Activated B cell treated with CpG ODN at 0.5 μM for 24 hours (primary cell): ENCODE data around the gene MAP2K6. TPM values are rescaled to one million over a fixed set of nuclear protein-coding genes. Genes with fewer than 3 reads are reported as not detected.

ENCODE experiments used
- ATAC-seq: fragments of 200-7000 bp; cut with Tn5 transposase; one replicate; pipeline ENCODE4 v1.10.0; 2021; ENCODE audit warnings: low read depth, mild to moderate bottlenecking, moderate library complexity
- CTCF ChIA-PET: fragments of 350-600 bp; sonication (Branson Sonifier 250); formaldehyde crosslinking; loops from one replicate; lab custom pipeline; 2021; ENCODE audit warnings: antibody characterized with exemption; lab: Charles Lee
- POLR2A ChIA-PET: fragments of 350-600 bp; sonication (Branson Sonifier 250); formaldehyde crosslinking; loops from one replicate; lab custom pipeline; 2021; ENCODE audit warnings: antibody characterized with exemption; lab: Charles Lee
- DNase-seq: peaks from one replicate; pipeline ENCODE4 v3.0.0; 2022
- H3K27ac Mint-ChIP-seq: one replicate; pipeline ENCODE4 v1.8.0; 2020; ENCODE audit warnings: mixed read lengths
- H3K27me3 Mint-ChIP-seq: one replicate; pipeline ENCODE4 v1.8.0; 2021; ENCODE audit warnings: mixed read lengths
- H3K36me3 Mint-ChIP-seq: one replicate; pipeline ENCODE4 v1.8.0; 2021; ENCODE audit warnings: low read depth, mixed read lengths
- H3K4me1 Mint-ChIP-seq: one replicate; pipeline ENCODE4 v1.8.0; 2021; ENCODE audit warnings: mixed read lengths
- H3K4me3 Mint-ChIP-seq: one replicate; pipeline ENCODE4 v1.8.0; 2020; ENCODE audit warnings: mild to moderate bottlenecking, mixed read lengths
- H3K9me3 Mint-ChIP-seq: one replicate; pipeline ENCODE4 v1.8.0; 2020; ENCODE audit warnings: mixed read lengths
- intact Hi-C: fragments of 100-400 bp; cut with micrococcal nuclease; formaldehyde crosslinking; loops from one replicate; pipeline ENCODE4 v1.15.1; 2024
- total RNA-seq: library from RNA; stranded (reverse); gene quantifications from 2 replicates; pipeline ENCODE4 v1.2.3, GENCODE V29; 2022
- TF ChIP-seq, protein P1 (sequence below): fragments of 200-600 bp; IDR thresholded peaks from one replicate; pipeline ENCODE4 v1.8.0; 2022; ENCODE audit warnings: antibody characterized with exemption, mild to moderate bottlenecking

The MAP2K6 gene
- total RNA-seq, 1 donor from 2014 or later, result 2.9 TPM

DNA sequence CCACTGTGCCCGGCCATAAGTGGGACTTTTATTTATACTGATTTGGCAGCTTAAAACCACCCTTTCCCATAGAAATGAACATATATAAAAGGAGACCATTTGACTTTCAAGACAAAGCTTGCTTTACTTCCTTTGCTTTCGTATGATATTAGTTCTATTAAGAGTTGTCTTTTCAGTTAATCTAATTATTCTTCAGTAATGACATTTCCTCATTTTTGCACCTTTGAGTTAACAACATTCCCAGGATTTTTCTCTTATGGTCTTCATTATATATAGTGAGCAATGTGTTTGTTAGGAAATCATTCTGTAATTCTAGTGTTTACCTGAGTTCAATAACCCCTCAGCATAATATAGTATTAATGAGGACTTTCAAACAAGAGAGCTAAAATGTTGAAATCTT, 173.8 kb downstream of the MAP2K6 start:
- TF ChIP-seq, protein P1, sequence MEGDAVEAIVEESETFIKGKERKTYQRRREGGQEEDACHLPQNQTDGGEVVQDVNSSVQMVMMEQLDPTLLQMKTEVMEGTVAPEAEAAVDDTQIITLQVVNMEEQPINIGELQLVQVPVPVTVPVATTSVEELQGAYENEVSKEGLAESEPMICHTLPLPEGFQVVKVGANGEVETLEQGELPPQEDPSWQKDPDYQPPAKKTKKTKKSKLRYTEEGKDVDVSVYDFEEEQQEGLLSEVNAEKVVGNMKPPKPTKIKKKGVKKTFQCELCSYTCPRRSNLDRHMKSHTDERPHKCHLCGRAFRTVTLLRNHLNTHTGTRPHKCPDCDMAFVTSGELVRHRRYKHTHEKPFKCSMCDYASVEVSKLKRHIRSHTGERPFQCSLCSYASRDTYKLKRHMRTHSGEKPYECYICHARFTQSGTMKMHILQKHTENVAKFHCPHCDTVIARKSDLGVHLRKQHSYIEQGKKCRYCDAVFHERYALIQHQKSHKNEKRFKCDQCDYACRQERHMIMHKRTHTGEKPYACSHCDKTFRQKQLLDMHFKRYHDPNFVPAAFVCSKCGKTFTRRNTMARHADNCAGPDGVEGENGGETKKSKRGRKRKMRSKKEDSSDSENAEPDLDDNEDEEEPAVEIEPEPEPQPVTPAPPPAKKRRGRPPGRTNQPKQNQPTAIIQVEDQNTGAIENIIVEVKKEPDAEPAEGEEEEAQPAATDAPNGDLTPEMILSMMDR, result no peak
- Mint-ChIP-seq H3K4me1 (no peaks in the 10 kb centered on the region), H3K9me3 (no peaks in the 10 kb centered on the region), H3K27ac (no peak overlapping the region), H3K27me3 (peaks cover 3% of the 10 kb centered on the region), H3K4me3 (no peak overlapping the region), H3K36me3 (no peaks in the 10 kb centered on the region)
- ChIA-PET CTCF (no interaction called here), POLR2A (no interaction called here)
- DNase-seq (no peak), ATAC-seq (no peak)
- intact Hi-C loops, result no loop called here

DNA sequence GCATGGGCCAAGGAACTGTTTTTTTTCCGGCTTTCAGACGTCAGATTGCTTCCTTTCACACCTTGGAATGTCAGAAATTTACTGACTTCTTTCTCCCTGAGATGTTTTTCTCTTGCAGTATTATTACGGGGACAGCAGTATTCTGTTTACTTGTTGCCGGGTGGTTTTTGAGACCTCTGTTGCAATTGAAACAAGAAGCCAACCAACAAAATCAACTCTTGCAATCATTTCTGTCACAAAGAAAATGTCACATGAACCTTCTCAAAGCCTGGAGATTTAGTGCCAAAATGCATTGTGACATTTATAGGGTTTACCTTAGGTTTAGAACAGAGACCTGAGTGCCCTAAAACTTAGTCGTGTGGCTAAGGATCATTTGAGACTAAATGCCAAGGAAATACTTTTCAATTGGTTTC, 174.3 kb downstream of the MAP2K6 start:
- POLR2A ChIA-PET, result no interaction called here
- Mint-ChIP-seq H3K9me3 (no peaks in the 10 kb centered on the region), H3K27ac (no peak overlapping the region), H3K4me3 (no peak overlapping the region), H3K36me3 (no peaks in the 10 kb centered on the region), H3K4me1 (no peaks in the 10 kb centered on the region), H3K27me3 (peaks cover 5% of the 10 kb centered on the region)
- intact Hi-C loops, result no loop called here
- TF ChIP-seq, protein P1, result no peak
- DNase-seq (no peak), ATAC-seq (no peak)
- CTCF ChIA-PET, result no interaction called here

DNA sequence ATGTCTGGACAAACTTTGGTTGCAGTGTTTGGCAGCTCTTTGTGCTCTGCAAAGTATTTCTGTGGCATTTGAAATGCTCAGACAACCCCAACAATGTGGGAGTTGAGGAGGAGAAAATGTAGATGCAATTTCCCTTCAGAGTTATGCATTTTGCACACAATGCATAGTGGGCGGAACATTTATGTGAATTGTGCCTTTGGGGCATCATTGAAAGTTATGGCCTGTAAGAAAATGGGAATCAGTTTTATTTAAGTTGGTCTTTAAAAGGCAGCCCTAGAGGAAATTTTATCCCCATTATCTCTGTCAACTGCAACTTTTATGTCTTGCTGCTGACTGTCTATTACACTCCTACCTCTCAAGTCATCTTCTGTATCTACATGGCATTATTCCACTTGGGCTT, 176.2 kb downstream of the MAP2K6 start:
- no peaks in the 10 kb centered on the region for H3K4me1 Mint-ChIP-seq
- no peak overlapping the region for H3K27ac Mint-ChIP-seq
- POLR2A ChIA-PET, result no interaction called here
- no peaks in the 10 kb centered on the region for H3K9me3 Mint-ChIP-seq
- H3K4me3 Mint-ChIP-seq, result no peak overlapping the region
- intact Hi-C loops, result no loop called here
- DNase-seq (no peak), ATAC-seq (no peak)
- TF ChIP-seq, protein P1, result no peak
- peaks cover 5% of the 10 kb centered on the region for H3K27me3 Mint-ChIP-seq
- CTCF ChIA-PET, result no interaction called here
- H3K36me3 Mint-ChIP-seq, result no peaks in the 10 kb centered on the region

DNA sequence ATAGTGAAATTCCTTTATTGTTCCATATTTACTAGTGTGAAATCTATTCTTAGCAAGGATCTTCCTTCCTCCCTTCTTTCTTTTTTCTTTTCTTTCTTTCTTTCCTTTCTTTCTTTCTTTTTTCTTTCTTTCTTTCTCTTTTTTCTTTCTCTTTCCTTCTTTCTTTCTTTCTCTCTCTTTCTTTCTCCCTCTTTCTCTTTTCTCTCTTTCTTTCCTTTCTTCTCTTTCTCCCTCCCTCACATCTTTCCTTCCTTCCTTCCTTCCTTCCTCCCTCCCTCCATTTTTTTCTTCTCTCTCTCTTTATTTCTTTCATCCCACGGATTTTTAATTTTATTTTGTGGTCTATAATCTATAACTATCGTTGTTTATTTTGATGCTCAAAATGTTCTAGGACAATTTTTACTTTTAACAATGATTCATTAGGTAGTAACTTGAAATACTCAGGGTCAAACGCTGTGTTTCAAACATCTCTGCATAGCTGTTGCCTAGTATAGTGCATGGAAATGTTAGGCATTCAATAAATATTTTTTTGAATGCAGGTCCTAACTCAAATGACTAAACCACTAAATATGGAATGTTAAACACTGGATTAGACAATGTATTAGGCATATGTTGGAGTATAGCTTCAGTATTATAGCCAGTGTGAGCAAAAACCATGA, 178.3 kb downstream of the MAP2K6 start:
- Mint-ChIP-seq H3K27ac (no peak overlapping the region), H3K9me3 (no peaks in the 10 kb centered on the region), H3K27me3 (peaks cover 5% of the 10 kb centered on the region), H3K4me1 (no peaks in the 10 kb centered on the region), H3K36me3 (no peaks in the 10 kb centered on the region), H3K4me3 (no peak overlapping the region)
- CTCF ChIA-PET, result no interaction called here
- POLR2A ChIA-PET, result no interaction called here
- intact Hi-C loops, result no loop called here
- TF ChIP-seq, protein P1, result no peak
- DNase-seq (no peak), ATAC-seq (no peak)

DNA sequence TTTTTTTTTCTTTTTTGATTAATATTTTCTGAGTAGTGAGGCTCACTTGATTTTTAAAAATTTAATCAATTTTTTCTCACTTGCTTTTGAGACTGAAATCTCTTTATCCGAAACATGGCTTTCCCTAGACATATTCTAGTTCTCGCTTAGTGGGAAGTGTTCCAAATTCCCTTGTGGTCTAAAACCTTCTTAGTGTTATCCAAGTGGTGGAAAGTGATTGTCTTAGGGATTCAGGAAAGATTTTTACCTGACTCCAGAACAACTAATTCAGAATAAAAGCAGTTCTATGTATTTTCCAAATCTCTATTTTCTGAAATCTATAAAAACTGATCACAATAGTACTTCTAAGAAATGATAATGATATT, 178.8 kb downstream of the MAP2K6 start:
- CTCF ChIA-PET, result no interaction called here
- intact Hi-C loops, result no loop called here
- Mint-ChIP-seq H3K36me3 (no peaks in the 10 kb centered on the region), H3K9me3 (no peaks in the 10 kb centered on the region), H3K4me1 (no peaks in the 10 kb centered on the region), H3K27ac (no peak overlapping the region), H3K27me3 (peaks cover 5% of the 10 kb centered on the region), H3K4me3 (no peak overlapping the region)
- no peak for DNase-seq
- TF ChIP-seq, protein P1, result no peak
- POLR2A ChIA-PET, result no interaction called here
- ATAC-seq, result no peak
